ENCODE results near the gene ANGPTL4.

GRCh38 chr19:8355631-8356402, 8.1 kb upstream of the ANGPTL4 start:
- TF ChIP-seq PATZ1 (CRISPR knock-in tag; IDR thresholded peaks at IDR 0.05; ENCODE audit: borderline replicate concordance), result no peak
- TF ChIP-seq ZFP30 (CRISPR knock-in tag; IDR thresholded peaks at IDR 0.05), result no peak
- no peak for TF ChIP-seq CSRNP3 (CRISPR knock-in tag; IDR thresholded peaks at IDR 0.05)
- no peak for TF ChIP-seq ARNTL (CRISPR knock-in tag; IDR thresholded peaks at IDR 0.05; ENCODE audit: borderline replicate concordance, low read depth)
- no peak for TF ChIP-seq TSHZ2 (CRISPR knock-in tag; IDR thresholded peaks at IDR 0.05)

All from SK-N-SH treated with all-trans-retinoic acid at 6 μM for 48 hours (cell line).